Neural progenitor cell (in vitro differentiated cells): ENCODE results near the gene ZNF148. TPM values are rescaled to one million over a fixed set of nuclear protein-coding genes. Genes with fewer than 3 reads are reported as not detected.

Experiments
- DNase-seq: peaks from one replicate; pipeline ENCODE4 v3.0.0-alpha.2; 2016; ENCODE audit warnings: low spot score
- H2AFZ ChIP-seq: fragments of 200-600 bp; sonication (generic); replicated peaks from 2 replicates; pipeline ENCODE4 v1.6.1; 2016; ENCODE audit warnings: antibody characterized with exemption
- H3F3A ChIP-seq: fragments of 200-600 bp; sonication (generic); 2 replicates; pipeline ENCODE4 v1.6.1; 2016; ENCODE audit warnings: antibody characterized with exemption, low read depth
- H3K27ac ChIP-seq: fragments of 200-600 bp; sonication (generic); 2 replicates; pipeline ENCODE4 v1.5.1; 2016; ENCODE audit warnings: mild to moderate bottlenecking
- H3K27me3 ChIP-seq: fragments of 200-600 bp; sonication (generic); 2 replicates; pipeline ENCODE4 v1.6.1; 2016; ENCODE audit warnings: mild to moderate bottlenecking, moderate library complexity
- H3K36me3 ChIP-seq: fragments of 200-600 bp; sonication (generic); 2 replicates; pipeline ENCODE4 v1.5.1; 2016
- H3K4me1 ChIP-seq: fragments of 200-600 bp; sonication (generic); 2 replicates; pipeline ENCODE4 v1.6.1; 2016; ENCODE audit warnings: mixed run types
- H3K4me2 ChIP-seq: fragments of 200-600 bp; sonication (generic); 2 replicates; pipeline ENCODE4 v1.6.1; 2016
- H3K4me3 ChIP-seq: fragments of 200-600 bp; sonication (generic); 2 replicates; pipeline ENCODE4 v1.5.1; 2016
- H3K79me2 ChIP-seq: fragments of 200-600 bp; sonication (generic); 2 replicates; pipeline ENCODE4 v1.6.1; 2016; ENCODE audit warnings: low read depth
- H3K9ac ChIP-seq: fragments of 200-600 bp; sonication (generic); 2 replicates; pipeline ENCODE4 v1.6.1; 2016
- H3K9me3 ChIP-seq: fragments of 200-600 bp; sonication (generic); 2 replicates; pipeline ENCODE4 v1.5.1; 2016; ENCODE audit warnings: low read depth
- H4K20me1 ChIP-seq: fragments of 200-600 bp; sonication (generic); 2 replicates; pipeline ENCODE4 v1.6.1; 2016; ENCODE audit warnings: low read depth
- H3K27ac Mint-ChIP-seq: 3 replicates; pipeline ENCODE4 v1.8.0; 2021; ENCODE audit warnings: mixed read lengths
- H3K27me3 Mint-ChIP-seq: 2 replicates; pipeline ENCODE4 v1.8.0; 2022; ENCODE audit warnings: low read depth, mild to moderate bottlenecking, inconsistent platforms, moderate library complexity, mixed read lengths; ENCODE audit not compliant: insufficient read depth
- H3K36me3 Mint-ChIP-seq: 3 replicates; pipeline ENCODE4 v1.8.0; 2021; ENCODE audit warnings: mixed read lengths
- H3K4me1 Mint-ChIP-seq: 3 replicates; pipeline ENCODE4 v1.8.0; 2021; ENCODE audit warnings: mixed read lengths
- H3K4me3 Mint-ChIP-seq: 3 replicates; pipeline ENCODE4 v1.8.0; 2021; ENCODE audit warnings: mild to moderate bottlenecking, moderate library complexity, mixed read lengths
- H3K9me3 Mint-ChIP-seq: 3 replicates; pipeline ENCODE4 v1.8.0; 2020; ENCODE audit warnings: mixed read lengths
- CTCF ChIP-seq: fragments of 200-600 bp; sonication (generic); IDR thresholded peaks from 2 replicates; pipeline ENCODE4 v1.5.1; 2017; ENCODE audit warnings: antibody characterized with exemption, mild to moderate bottlenecking
- EZH2 ChIP-seq: fragments of 200-600 bp; sonication (generic); IDR thresholded peaks from 2 replicates; pipeline ENCODE4 v1.6.1; 2017; ENCODE audit warnings: antibody characterized with exemption, mild to moderate bottlenecking, moderate library complexity
- EZH2phosphoT487 ChIP-seq: fragments of 200-600 bp; sonication (generic); IDR thresholded peaks from 2 replicates; pipeline ENCODE4 v1.6.1; 2017; ENCODE audit warnings: antibody characterized with exemption
- total RNA-seq: library from RNA; depleted of rRNA; stranded (reverse); fragments of >200 nt; gene quantifications from 2 replicates; pipeline ENCODE4 v1.2.3, GENCODE V29; 2015; ENCODE audit warnings: low replicate concordance

ZNF148 gene
- total RNA-seq, 1 donor from 2014 or later = 37.1 TPM

DNA sequence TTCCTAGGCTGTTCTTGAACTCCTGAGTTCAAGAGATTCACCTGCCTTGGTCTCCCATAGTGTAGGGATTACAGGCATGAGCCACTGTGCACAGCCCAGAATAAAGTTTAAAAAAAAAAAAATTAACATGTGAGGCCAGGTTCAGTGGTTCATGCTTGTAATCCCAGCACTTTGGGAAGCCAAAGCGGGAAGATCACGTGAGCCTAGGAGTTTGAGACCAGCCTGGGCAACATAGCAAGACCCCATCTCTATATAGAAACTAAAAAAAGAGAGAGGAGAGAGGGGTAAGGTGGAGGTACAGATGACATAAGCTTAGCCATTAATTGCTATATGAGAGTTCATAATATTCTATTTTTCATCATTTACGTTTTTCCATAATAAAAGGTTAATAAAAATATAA lies 21.5 kb downstream of the ZNF148 start:
- no peak for DNase-seq
- Histone ChIP-seq H4K20me1 (peaks cover 18% of the 10 kb centered on the region), H3K4me2 (no peak overlapping the region), H3K27me3 (no peaks in the 10 kb centered on the region), H3K4me3 (no peak overlapping the region), H2AFZ (no peak overlapping the region), H3K9ac (no peak overlapping the region), H3K79me2 (peaks cover 100% of the 10 kb centered on the region), H3F3A (peaks cover 11% of the 10 kb centered on the region), H3K9me3 (no peaks in the 10 kb centered on the region), H3K27ac (no peak overlapping the region), H3K4me1 (peaks cover 4% of the 10 kb centered on the region), H3K36me3 (no peaks in the 10 kb centered on the region)
- Mint-ChIP-seq H3K4me1 (peaks cover 4% of the 10 kb centered on the region), H3K36me3 (peaks cover 37% of the 10 kb centered on the region), H3K9me3 (peaks cover 37% of the 10 kb centered on the region), H3K27ac (no peak overlapping the region), H3K27me3 (no peaks in the 10 kb centered on the region), H3K4me3 (no peak overlapping the region)
- TF ChIP-seq EZH2 (no peak), CTCF (no peak)

DNA sequence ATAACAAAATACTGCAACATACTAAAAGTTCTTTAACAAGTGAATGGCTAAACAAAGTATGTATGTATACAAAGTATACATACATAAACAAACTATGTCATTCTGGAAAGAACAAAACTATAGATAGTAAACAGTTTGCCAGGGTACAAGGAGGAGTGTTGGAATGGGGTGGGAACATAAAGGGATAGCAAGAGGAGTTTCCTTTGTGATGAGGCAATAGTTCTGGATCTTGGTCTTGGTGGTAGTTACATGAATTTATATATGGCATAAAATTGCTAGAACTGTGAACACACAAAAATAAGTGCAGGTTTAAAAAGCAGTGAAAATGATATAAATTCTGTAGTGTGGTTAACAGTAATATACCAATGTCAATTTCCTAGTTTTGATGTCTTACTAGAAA lies 22.0 kb downstream of the ZNF148 start:
- peaks cover 11% of the 10 kb centered on the region for H3F3A ChIP-seq
- DNase-seq = no peak
- peaks cover 23% of the 10 kb centered on the region for H4K20me1 ChIP-seq
- no peak overlapping the region for H2AFZ ChIP-seq
- no peak for TF ChIP-seq EZH2
- TF ChIP-seq CTCF = no peak
- TF ChIP-seq EZH2phosphoT487 = no peak
- H3K27me3 ChIP-seq = no peaks in the 10 kb centered on the region
- H3K4me1 ChIP-seq = peaks cover 4% of the 10 kb centered on the region
- H3K4me2 ChIP-seq = no peak overlapping the region
- no peak overlapping the region for H3K27ac ChIP-seq
- peaks cover 4% of the 10 kb centered on the region for H3K4me1 Mint-ChIP-seq
- H3K36me3 Mint-ChIP-seq = peaks cover 40% of the 10 kb centered on the region
- H3K9me3 ChIP-seq = no peaks in the 10 kb centered on the region
- no peak overlapping the region for H3K27ac Mint-ChIP-seq
- H3K4me3 Mint-ChIP-seq = no peak overlapping the region
- H3K79me2 ChIP-seq = peaks cover 100% of the 10 kb centered on the region
- no peak overlapping the region for H3K4me3 ChIP-seq
- H3K9me3 Mint-ChIP-seq = peaks cover 39% of the 10 kb centered on the region
- no peaks in the 10 kb centered on the region for H3K27me3 Mint-ChIP-seq
- no peaks in the 10 kb centered on the region for H3K36me3 ChIP-seq
- no peak overlapping the region for H3K9ac ChIP-seq

GRCh38 chr3:125351814-125352456 lies 23.2 kb downstream of the ZNF148 start:
- Mint-ChIP-seq H3K4me1 (no peaks in the 10 kb centered on the region), H3K27me3 (no peaks in the 10 kb centered on the region), H3K4me3 (no peak overlapping the region), H3K27ac (no peak overlapping the region), H3K36me3 (peaks cover 39% of the 10 kb centered on the region), H3K9me3 (peaks cover 42% of the 10 kb centered on the region)
- no peak overlapping the region for H3K27ac ChIP-seq
- H4K20me1 ChIP-seq = peaks cover 23% of the 10 kb centered on the region
- DNase-seq = no peak
- TF ChIP-seq CTCF (no peak), EZH2phosphoT487 (no peak), EZH2 (no peak)
- H3K79me2 ChIP-seq = peaks cover 100% of the 10 kb centered on the region
- peaks cover 4% of the 10 kb centered on the region for H3K4me1 ChIP-seq
- H3K4me3 ChIP-seq = no peak overlapping the region
- no peak overlapping the region for H3K9ac ChIP-seq
- no peak overlapping the region for H3K4me2 ChIP-seq
- no peak overlapping the region for H2AFZ ChIP-seq
- H3K27me3 ChIP-seq = no peaks in the 10 kb centered on the region
- H3K9me3 ChIP-seq = no peaks in the 10 kb centered on the region
- H3K36me3 ChIP-seq = no peaks in the 10 kb centered on the region
- peaks cover 11% of the 10 kb centered on the region for H3F3A ChIP-seq
